OCI-LY1 (cell line): ENCODE data around the gene CHKA.
A peak's percentile ranks its signal among the peaks of the same experiment; 100 is the strongest.

Experiments
- H2AFZ ChIP-seq: fragments of 200-600 bp; sonication (generic), shearing (Covaris generic); 2 replicates; pipeline ENCODE4 v1.6.0; 2014; ENCODE audit warnings: antibody characterized with exemption, mild to moderate bottlenecking, low read length
- H3F3A ChIP-seq: fragments of 200-600 bp; sonication (generic), shearing (Covaris generic); 2 replicates; pipeline ENCODE4 v1.6.0; 2014; ENCODE audit warnings: mild to moderate bottlenecking, antibody characterized with exemption, low read length, moderate library complexity; ENCODE audit not compliant: insufficient read depth
- H3K27ac ChIP-seq: fragments of 200-600 bp; sonication (generic); 2 replicates; pipeline ENCODE4 v1.5.1; 2014; ENCODE audit warnings: low read length, mixed run types, mild to moderate bottlenecking, low read depth; ENCODE audit not compliant: poor library complexity, severe bottlenecking
- H3K27me3 ChIP-seq: fragments of 200-600 bp; sonication (generic); 2 replicates; pipeline ENCODE4 v1.6.0; 2014; ENCODE audit warnings: antibody characterized with exemption, mild to moderate bottlenecking, low read length, moderate library complexity; ENCODE audit not compliant: insufficient read depth
- H3K36me3 ChIP-seq: fragments of 200-600 bp; sonication (generic); 2 replicates; pipeline ENCODE4 v1.6.1; 2014; ENCODE audit warnings: mild to moderate bottlenecking, antibody characterized with exemption, low read length, moderate library complexity, mixed read lengths; ENCODE audit not compliant: insufficient read depth
- H3K4me1 ChIP-seq: fragments of 200-600 bp; sonication (generic); 2 replicates; pipeline ENCODE4 v1.5.1; 2014; ENCODE audit warnings: mild to moderate bottlenecking, low read length, moderate library complexity; ENCODE audit not compliant: insufficient read depth, severe bottlenecking
- H3K4me2 ChIP-seq: fragments of 200-600 bp; sonication (generic), shearing (Covaris generic); 2 replicates; pipeline ENCODE4 v1.6.1; 2014; ENCODE audit warnings: low read length
- H3K4me3 ChIP-seq: fragments of 200-600 bp; sonication (generic); 2 replicates; pipeline ENCODE4 v1.5.1; 2014; ENCODE audit warnings: low read length, low read depth, mild to moderate bottlenecking, mixed read lengths; ENCODE audit not compliant: poor library complexity, severe bottlenecking
- H3K79me2 ChIP-seq: fragments of 200-600 bp; shearing (Covaris generic); 2 replicates; pipeline ENCODE4 v1.6.1; 2016; ENCODE audit warnings: mixed run types, low read length, mixed read lengths; ENCODE audit not compliant: insufficient read depth
- H3K9ac ChIP-seq: fragments of 200-600 bp; sonication (generic), shearing (Covaris generic); 2 replicates; pipeline ENCODE4 v1.6.1; 2014; ENCODE audit warnings: mild to moderate bottlenecking, low read length, mixed read lengths
- H3K9me2 ChIP-seq: fragments of 200-600 bp; sonication (generic), shearing (Covaris generic); 2 replicates; pipeline ENCODE4 v1.6.1; 2014; ENCODE audit warnings: low read depth, mild to moderate bottlenecking, low read length, mixed read lengths
- H3K9me3 ChIP-seq: fragments of 200-600 bp; shearing (Covaris generic); 2 replicates; pipeline ENCODE4 v1.6.1; 2014; ENCODE audit warnings: low read length, mixed read lengths
- H4K20me1 ChIP-seq: fragments of 200-600 bp; sonication (generic), shearing (Covaris generic); 2 replicates; pipeline ENCODE4 v1.6.0; 2016; ENCODE audit warnings: mild to moderate bottlenecking, low read length; ENCODE audit not compliant: insufficient read depth
- CTCF ChIP-seq: fragments of 200-600 bp; sonication (generic), shearing (Covaris generic); IDR thresholded peaks from 2 replicates; pipeline ENCODE4 v1.5.1; 2017; ENCODE audit warnings: mild to moderate bottlenecking, antibody characterized with exemption, low read length, moderate library complexity, mixed read lengths
- EZH2 ChIP-seq: fragments of 200-600 bp; sonication (generic), shearing (Covaris generic); IDR thresholded peaks from 2 replicates; pipeline ENCODE4 v1.8.0; 2017; ENCODE audit warnings: borderline replicate concordance, mixed run types, mild to moderate bottlenecking, antibody characterized with exemption, low read length, moderate library complexity, mixed read lengths

Gene CHKA

GRCh38 chr11:68037411-68038225 lies 83.6 kb downstream of the CHKA start:
- H3K79me2 ChIP-seq, result no peaks in the 10 kb centered on the region
- H3K4me2 ChIP-seq, result no peak overlapping the region
- TF ChIP-seq EZH2 (no peak), CTCF (no peak)
- H3K4me1 ChIP-seq, result peaks cover 34% of the 10 kb centered on the region
- no peak overlapping the region for H2AFZ ChIP-seq
- H3K9ac ChIP-seq, result no peak overlapping the region; the same call in 1 of the 2 replicates
- peak overlapping the region; percentile 76 for H3K27ac ChIP-seq
- no peaks in the 10 kb centered on the region for H3K9me3 ChIP-seq
- H3K27me3 ChIP-seq, result no peaks in the 10 kb centered on the region
- no peaks in the 10 kb centered on the region for H3K9me2 ChIP-seq
- H3K4me3 ChIP-seq, result no peak overlapping the region
- H3K36me3 ChIP-seq, result peaks cover 19% of the 10 kb centered on the region; the same call in 1 of the 2 replicates
- no peaks in the 10 kb centered on the region for H4K20me1 ChIP-seq
- no peaks in the 10 kb centered on the region for H3F3A ChIP-seq

- Histone ChIP-seq H3K79me2 (no peaks in the 10 kb centered on the region), H3K4me2 (no peak overlapping the region), H2AFZ (no peak overlapping the region), H3K27ac (peak overlapping the region; percentile 70), H4K20me1 (no peaks in the 10 kb centered on the region), H3K4me1 (peaks cover 35% of the 10 kb centered on the region), H3K27me3 (no peaks in the 10 kb centered on the region), H3K9me3 (no peaks in the 10 kb centered on the region), H3K9ac (no peak overlapping the region), H3K36me3 (peaks cover 24% of the 10 kb centered on the region; the same call in 1 of the 2 replicates), H3K9me2 (no peaks in the 10 kb centered on the region), H3F3A (no peaks in the 10 kb centered on the region), H3K4me3 (no peak overlapping the region)
- TF ChIP-seq EZH2 (no peak), CTCF (no peak)
Measured at GRCh38 chr11:68036717-68037239, 84.4 kb downstream of the CHKA start.

- peaks cover 24% of the 10 kb centered on the region; the same call in 1 of the 2 replicates for H3K36me3 ChIP-seq
- no peak overlapping the region for H2AFZ ChIP-seq
- TF ChIP-seq EZH2, result no peak
- no peak for TF ChIP-seq CTCF
- H4K20me1 ChIP-seq, result no peaks in the 10 kb centered on the region
- no peaks in the 10 kb centered on the region for H3K9me3 ChIP-seq
- H3K4me1 ChIP-seq, result peaks cover 35% of the 10 kb centered on the region
- H3K9me2 ChIP-seq, result no peaks in the 10 kb centered on the region
- no peak overlapping the region for H3K27ac ChIP-seq
- H3K9ac ChIP-seq, result no peak overlapping the region
- no peaks in the 10 kb centered on the region for H3F3A ChIP-seq
- no peaks in the 10 kb centered on the region for H3K27me3 ChIP-seq
- H3K4me3 ChIP-seq, result no peak overlapping the region
- H3K79me2 ChIP-seq, result no peaks in the 10 kb centered on the region
- H3K4me2 ChIP-seq, result no peak overlapping the region
Measured at GRCh38 chr11:68036141-68036716, 85.0 kb downstream of the CHKA start.
